ACC112 (cell line): ENCODE data around the gene TAOK2.
A peak's percentile ranks its signal among the peaks of the same experiment; 100 is the strongest.
"Not testable (repeated sequence)": the region's sequence is repeated elsewhere in the genome, so short reads cannot be mapped to it uniquely, and the experiment has no call there.

Experiments used
- H2AFZ ChIP-seq: fragments of 200-600 bp; sonication (generic); one replicate; pipeline ENCODE4 v1.6.0; 2017; ENCODE audit warnings: antibody characterized with exemption, low read length; ENCODE audit not compliant: unreplicated experiment
- H3K27ac ChIP-seq: fragments of 200-600 bp; sonication (generic); 2 replicates; pipeline ENCODE4 v1.5.1; 2014; ENCODE audit warnings: low read depth, mild to moderate bottlenecking, antibody characterized with exemption, low read length, moderate library complexity
- H3K27me3 ChIP-seq: fragments of 200-600 bp; sonication (generic); 2 replicates; pipeline ENCODE4 v1.6.1; 2014; ENCODE audit warnings: mild to moderate bottlenecking, antibody characterized with exemption, low read length, moderate library complexity, mixed read lengths; ENCODE audit not compliant: insufficient read depth
- H3K36me3 ChIP-seq: fragments of 200-600 bp; sonication (generic); 2 replicates; pipeline ENCODE4 v1.6.1; 2016; ENCODE audit warnings: mild to moderate bottlenecking, antibody characterized with exemption, low read length, moderate library complexity, mixed read lengths; ENCODE audit not compliant: insufficient read depth
- H3K4me1 ChIP-seq: fragments of 200-600 bp; sonication (generic); one replicate; pipeline ENCODE4 v1.6.1; 2016; ENCODE audit warnings: low read length, mixed read lengths; ENCODE audit not compliant: insufficient read depth, unreplicated experiment, control insufficient read depth
- H3K4me3 ChIP-seq: fragments of 200-600 bp; sonication (generic); 2 replicates; pipeline ENCODE4 v1.5.1; 2014; ENCODE audit warnings: mild to moderate bottlenecking, low read depth, low read length
- H3K79me2 ChIP-seq: fragments of 200-600 bp; sonication (generic); one replicate; pipeline ENCODE4 v1.6.0; 2016; ENCODE audit warnings: low read length; ENCODE audit not compliant: control insufficient read depth, unreplicated experiment, insufficient read depth

The TAOK2 gene

DNA sequence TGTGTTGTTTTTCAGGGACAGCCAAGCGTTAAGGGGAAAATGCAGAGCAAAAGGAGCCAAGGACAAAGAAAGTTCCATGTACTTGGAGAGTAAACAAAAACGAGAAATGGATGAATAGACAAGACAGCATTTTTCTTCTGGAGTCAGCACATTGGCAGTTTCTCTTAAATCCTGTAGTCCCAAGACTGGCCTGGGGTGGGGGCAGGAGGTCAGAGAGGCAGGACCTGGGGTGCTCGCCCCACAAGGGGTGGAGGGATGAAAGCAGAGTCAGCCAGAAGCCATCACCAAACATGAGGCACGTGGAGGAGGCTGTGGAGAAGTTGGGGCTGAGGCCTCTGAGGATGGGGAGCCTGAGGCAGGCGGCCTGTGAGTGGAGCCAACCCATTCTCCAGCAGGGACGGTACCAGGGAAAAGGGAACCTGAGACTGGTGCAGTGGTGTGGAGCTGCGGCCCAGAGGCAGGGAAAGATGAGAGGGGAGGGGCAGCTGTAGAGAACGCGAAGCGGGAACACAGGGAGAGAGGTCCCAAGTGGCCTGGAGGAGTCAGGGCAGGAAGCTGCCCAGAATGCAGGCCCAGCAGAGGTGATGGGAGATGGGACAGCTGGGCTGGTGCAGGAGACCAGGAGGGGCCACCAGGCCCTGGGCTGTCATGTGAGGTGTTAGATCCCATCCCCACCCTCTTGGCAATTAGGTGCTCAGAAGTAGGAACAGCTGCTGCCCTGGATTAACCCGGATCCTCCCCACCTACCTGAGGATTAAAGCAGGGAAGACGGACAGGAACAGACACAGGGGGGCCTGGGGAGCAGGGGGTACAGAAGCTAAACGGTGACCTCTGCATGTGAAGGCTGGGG, 54.1 kb downstream of the TAOK2 start:
- Histone ChIP-seq H3K27me3 (peaks cover 43% of the 10 kb centered on the region), H3K27ac (no peak overlapping the region), H3K36me3 (no peaks in the 10 kb centered on the region), H2AFZ (no peak overlapping the region), H3K79me2 (no peaks in the 10 kb centered on the region), H3K4me1 (no peaks in the 10 kb centered on the region), H3K4me3 (no peak overlapping the region)

DNA sequence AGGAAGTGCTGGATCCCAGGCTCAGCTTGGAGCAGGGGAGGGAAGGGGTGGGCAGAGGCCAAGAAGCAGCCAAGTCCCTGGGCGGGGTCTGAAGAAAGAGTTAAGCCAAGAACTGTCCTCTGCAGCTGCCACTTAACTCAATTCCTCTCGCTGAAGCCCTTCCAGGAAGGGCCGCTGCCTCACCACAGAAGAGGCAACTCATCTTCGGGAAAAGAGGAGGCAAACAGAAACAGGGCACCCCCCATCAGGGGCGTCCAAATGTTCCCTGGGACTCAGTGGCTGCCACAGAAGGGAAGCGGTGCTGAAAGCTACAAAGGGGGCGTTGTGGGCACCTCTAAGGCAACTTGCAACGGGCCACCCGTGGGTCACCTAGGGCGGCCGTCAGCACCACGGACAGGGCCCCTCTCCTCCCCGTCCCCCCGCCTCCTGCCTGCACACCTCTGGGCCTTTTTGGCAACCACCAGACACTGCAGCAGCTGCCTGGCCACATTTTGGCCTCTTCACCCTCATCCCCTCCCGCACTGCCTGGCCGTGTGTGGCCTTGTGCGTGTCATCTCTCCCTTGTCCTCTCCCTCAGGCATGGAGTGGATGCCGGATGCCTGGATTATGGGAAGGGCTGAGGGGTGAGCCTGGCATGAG, 54.9 kb downstream of the TAOK2 start:
- Histone ChIP-seq H3K27me3 (peaks cover 43% of the 10 kb centered on the region), H3K4me3 (no peak overlapping the region), H3K36me3 (no peaks in the 10 kb centered on the region), H3K4me1 (no peaks in the 10 kb centered on the region), H2AFZ (no peak overlapping the region), H3K27ac (no peak overlapping the region), H3K79me2 (no peaks in the 10 kb centered on the region)

DNA sequence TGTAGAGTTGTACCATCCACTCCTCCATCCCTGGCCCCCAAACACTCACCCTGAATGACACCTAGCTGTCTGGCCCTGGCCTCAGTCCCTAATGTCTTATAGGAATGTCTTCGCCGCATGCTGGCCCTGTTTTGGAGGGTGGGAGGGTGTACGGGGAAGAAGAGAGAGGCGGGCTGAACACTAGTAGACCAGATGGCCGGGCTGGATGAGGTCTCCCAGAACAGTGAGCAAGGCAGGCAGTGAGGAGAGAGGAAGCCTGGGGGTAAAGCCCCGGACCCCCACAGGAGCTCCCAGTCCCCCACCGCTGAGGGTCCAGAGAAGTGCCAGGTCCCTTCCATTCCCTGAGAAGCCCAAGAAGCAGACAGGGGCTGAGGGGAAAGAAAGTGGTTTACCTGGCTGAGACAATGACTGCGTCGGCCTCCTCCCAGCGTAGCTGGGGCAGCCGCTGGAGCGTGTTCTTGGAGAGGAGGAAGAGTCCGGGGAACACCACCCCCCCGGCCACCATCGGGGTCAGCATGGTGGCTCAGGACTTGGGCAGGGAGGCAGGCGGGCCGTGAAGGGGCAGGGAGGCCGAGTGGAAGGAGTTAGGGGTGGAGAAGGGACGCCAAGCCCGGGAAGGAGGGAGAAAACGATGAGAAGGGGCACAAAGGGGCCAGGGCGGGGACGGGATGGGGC, 56.5 kb downstream of the TAOK2 start:
- no peak overlapping the region for H2AFZ ChIP-seq
- no peaks in the 10 kb centered on the region for H3K36me3 ChIP-seq
- no peak overlapping the region for H3K4me3 ChIP-seq

DNA sequence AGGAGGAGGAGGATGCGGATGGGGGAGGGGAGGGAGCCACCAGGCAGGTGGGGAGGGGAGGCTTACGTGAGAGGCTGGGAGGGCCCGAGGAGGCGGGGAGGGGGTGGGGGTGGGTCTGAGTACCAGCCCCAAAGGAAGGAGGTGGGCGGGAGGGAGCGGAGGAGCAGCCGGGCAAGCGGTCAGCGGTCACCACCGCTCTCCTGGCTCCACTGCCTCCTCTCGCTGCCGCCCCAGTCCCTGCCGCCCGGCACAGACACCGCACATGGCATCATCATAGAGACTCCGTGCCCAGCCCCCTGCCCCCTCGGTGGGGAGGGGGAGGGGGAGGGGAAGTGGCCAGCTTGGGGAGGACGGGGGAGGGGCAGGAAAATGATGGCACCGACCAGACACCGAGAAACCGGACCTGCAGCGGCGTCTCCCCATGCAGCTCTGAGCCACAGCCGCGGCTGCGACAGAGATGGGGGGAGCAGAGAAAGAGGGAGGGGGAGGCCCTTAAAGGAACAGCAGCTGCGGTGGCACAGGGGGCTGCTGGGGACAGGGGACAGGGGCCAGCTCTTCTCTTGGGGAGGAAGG, 57.3 kb downstream of the TAOK2 start, which contains the start of gene TLCD3B:
Gene TLCD3B, minus strand, starts transcription at position 431 of the 573 bp plus-strand sequence. CDS start 744 bp downstream, outside the sequence.
- Histone ChIP-seq H2AFZ (no peak within 1 kb of the TSS), H3K79me2 (no peaks in the 10 kb centered on the region), H3K27ac (no peak within 1 kb of the TSS), H3K36me3 (no peaks in the 10 kb centered on the region), H3K27me3 (peaks cover 35% of the 10 kb centered on the region), H3K4me1 (no peaks in the 10 kb centered on the region), H3K4me3 (peak within 1 kb of the TSS; percentile 58; the same call in 1 of the 2 replicates)

More for the DNA sequence above, 56.5 kb downstream of the TAOK2 start:
- Histone ChIP-seq H3K27me3 (peaks cover 35% of the 10 kb centered on the region), H3K27ac (no peak overlapping the region), H3K4me1 (no peaks in the 10 kb centered on the region), H3K79me2 (no peaks in the 10 kb centered on the region)

DNA sequence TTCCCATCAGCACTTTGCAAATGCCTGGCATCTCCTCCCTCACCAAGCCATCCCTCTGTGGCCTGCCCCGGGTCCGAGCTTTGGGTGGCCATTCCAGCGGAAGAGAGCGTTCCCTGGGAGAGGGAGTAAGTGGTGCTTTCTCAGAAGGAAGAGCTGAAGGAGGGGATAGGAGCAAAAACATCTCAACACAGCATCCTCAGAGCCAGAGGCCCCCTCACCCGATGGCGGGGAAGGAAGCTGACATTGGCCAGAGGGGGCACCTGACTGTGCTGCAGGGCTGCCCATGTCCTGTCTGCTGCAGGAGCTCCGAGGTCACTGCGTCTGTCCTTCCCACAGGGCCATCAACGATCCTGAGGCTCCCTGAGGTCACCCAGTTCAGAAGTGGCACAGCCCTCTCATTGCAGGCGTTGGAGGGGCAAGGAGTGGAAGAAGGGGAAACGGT, 57.8 kb downstream of the TAOK2 start:
- Histone ChIP-seq H3K4me1 (no peaks in the 10 kb centered on the region), H3K79me2 (no peaks in the 10 kb centered on the region), H3K27me3 (peaks cover 35% of the 10 kb centered on the region), H2AFZ (no peak overlapping the region), H3K27ac (no peak overlapping the region), H3K4me3 (no peak overlapping the region), H3K36me3 (no peaks in the 10 kb centered on the region)

DNA sequence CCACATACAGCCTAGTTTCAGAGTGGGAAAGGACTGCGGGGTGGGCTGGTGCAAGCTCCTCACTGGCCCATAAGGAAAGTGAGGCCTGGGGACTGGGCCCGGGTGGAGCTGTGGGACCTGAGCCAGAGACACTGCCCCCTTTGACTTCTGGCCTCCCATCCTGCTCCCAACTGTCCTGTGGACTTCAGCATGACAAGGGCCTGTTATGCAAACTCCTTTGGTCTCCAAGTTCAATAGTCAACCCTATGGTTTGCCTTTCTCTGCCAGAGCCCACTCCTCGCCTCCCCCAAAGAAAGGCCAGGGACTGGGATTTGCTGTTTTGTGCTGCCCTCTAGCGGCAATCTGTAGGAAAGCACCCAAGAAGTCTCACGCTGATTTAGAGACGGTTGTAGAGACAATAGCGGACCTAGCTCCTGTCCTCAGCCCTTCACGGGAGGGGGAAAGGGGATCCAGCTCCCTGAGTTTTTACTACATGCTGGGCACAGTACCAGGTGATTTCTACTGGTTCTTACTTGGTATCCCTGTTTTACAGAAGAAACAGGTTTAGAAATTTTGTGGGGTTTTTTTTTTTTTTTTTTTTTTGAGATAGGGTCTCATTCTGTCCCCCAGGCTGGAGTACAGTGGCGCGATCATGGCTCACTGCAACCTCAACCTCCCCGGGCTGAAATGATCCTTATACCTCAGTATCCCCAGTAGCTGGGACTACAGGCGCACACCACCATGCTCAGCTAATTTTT, 58.6 kb downstream of the TAOK2 start:
- H3K27me3 ChIP-seq = peaks cover 31% of the 10 kb centered on the region
- no peak overlapping the region for H3K4me3 ChIP-seq
- H3K4me1 ChIP-seq = no peaks in the 10 kb centered on the region
- H3K36me3 ChIP-seq = no peaks in the 10 kb centered on the region
- H3K79me2 ChIP-seq = no peaks in the 10 kb centered on the region
- no peak overlapping the region for H3K27ac ChIP-seq
- no peak overlapping the region for H2AFZ ChIP-seq

DNA sequence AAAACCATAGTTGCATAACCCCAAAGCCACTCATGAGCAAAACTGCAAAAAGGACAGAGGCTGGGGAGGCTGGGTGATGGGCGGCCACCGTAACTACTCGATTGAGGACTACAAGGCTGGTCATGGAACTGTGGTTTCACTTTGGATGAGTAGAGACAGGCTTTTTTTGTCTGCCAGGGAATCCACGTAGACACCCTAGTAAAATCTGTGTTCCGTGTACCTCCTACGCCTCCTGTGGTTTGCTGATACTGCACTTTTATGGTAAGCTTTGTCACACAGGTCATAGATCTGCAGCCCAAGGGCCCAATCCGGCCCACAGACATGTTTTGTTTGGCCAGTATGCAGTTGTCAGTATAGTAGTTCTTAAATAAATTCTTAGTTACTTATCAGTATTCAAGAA, 59.6 kb downstream of the TAOK2 start:
- Histone ChIP-seq H3K27ac (no peak overlapping the region), H3K27me3 (peaks cover 26% of the 10 kb centered on the region), H3K36me3 (no peaks in the 10 kb centered on the region), H2AFZ (no peak overlapping the region), H3K4me3 (no peak overlapping the region), H3K4me1 (no peaks in the 10 kb centered on the region), H3K79me2 (no peaks in the 10 kb centered on the region)

DNA sequence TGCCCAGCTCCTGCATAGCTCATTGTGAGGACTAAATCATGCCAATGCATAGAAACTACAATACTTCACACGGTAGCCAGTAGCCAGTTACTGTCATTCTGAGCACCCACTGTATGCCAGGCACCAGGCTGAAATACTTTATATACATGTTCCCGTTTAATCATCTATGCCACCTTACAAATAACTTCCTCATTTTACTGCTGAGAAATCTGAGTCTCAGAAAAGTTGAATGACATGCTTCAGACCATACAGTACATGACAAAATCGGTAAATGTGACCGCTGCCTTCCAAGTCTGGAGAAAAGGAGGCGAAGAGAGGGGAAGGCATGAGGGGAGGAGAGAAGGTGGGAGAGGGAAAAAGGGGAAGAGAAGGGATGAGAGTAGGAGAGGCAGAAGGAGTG, 66.6 kb downstream of the TAOK2 start:
- Histone ChIP-seq H3K27me3 (no peaks in the 10 kb centered on the region), H2AFZ (no peak overlapping the region), H3K79me2 (no peaks in the 10 kb centered on the region), H3K27ac (no peak overlapping the region), H3K4me1 (no peaks in the 10 kb centered on the region), H3K36me3 (no peaks in the 10 kb centered on the region), H3K4me3 (no peak overlapping the region)

DNA sequence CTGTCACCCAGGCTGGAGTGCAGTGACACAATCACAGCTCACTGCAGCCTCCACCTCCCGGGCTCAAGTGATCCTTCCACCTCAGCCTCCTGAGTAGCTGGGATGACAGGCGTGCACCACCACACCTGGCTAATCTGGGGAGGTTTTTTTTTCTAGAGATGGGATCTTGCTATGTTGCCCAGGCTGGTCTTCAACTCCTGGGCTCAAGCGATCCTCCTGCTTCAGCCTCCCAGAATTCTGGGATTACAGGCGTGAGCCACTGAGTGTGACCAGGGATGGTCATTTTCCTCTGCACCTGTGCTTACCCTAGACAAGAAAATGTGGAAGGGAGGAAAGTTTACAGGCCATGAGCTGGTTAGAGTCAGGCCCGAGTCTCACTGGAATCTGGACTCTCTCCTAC, 67.0 kb downstream of the TAOK2 start:
- H3K79me2 ChIP-seq, H3K4me3 ChIP-seq, H3K4me1 ChIP-seq, H3K27me3 ChIP-seq, H3K27ac ChIP-seq, H2AFZ ChIP-seq, H3K36me3 ChIP-seq: not testable (repeated sequence)

DNA sequence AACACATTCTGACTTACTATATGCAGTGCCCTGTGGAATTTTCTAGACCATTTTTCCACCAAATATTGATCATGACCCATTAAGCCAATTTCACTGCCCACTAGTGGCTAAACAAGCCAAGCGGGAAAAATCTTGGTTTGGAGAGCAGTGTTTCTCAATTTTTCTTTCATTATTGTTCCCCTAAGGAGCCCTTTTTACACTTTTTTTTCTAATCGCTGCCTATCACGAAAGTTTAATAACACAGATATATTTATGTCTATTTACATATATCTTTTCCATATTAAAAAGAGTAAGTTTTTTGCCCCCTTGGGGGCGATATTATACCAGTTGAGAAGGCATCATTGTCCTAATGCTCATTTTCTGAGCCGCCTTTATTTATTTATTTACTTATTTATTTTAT, 68.2 kb downstream of the TAOK2 start:
- Histone ChIP-seq H3K79me2 (no peaks in the 10 kb centered on the region), H2AFZ (no peak overlapping the region), H3K27me3 (no peaks in the 10 kb centered on the region), H3K4me1 (no peaks in the 10 kb centered on the region), H3K4me3 (no peak overlapping the region), H3K27ac (no peak overlapping the region), H3K36me3 (no peaks in the 10 kb centered on the region)
